Measurements from ENCODE around the gene PSME1.

Gene PSME1

DNA sequence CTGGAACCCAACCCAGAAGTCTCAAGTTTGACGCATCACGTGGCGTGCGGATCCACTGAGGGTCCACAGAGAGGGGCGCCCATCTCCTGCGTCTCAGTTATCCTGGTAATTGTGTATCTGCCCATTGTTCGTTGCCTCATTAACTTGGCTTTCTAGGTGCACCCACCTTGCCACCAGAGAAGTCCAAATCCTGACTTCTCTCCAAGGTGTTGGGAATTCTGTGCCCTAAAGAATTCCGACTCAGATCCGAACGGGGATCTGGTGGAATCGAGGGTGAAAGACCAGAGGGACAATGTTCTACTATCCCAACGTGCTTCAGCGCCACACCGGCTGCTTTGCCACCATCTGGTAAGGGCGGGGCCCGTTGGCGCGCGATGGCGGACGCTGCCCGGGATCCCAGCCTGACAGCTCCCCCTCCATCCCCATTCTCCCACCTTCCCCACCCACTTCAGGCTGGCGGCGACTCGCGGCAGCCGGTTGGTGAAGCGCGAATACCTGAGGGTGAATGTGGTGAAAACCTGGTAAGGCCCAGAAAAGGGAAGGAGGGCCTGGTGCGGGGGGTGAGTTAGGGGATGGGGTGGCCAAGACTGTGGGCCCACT is 36.4 kb downstream of the PSME1 start:
- DNase-seq (ENCODE audit: low read depth in 1 of 2, low spot score in 1 of 2): no peak
- TF ChIP-seq SPI1 (IDR thresholded peaks at IDR 0.05; ENCODE audit: borderline replicate concordance, low read depth) (no peak), GABPA (IDR thresholded peaks at IDR 0.05; ENCODE audit: low read depth) (no peak), POLR2AphosphoS5 (IDR thresholded peaks at IDR 0.05; ENCODE audit: low read depth) (no peak), REST (IDR thresholded peaks at IDR 0.05; ENCODE audit: insufficient replicate concordance, low read depth) (no peak)
- TF ChIP-seq, protein P1, sequence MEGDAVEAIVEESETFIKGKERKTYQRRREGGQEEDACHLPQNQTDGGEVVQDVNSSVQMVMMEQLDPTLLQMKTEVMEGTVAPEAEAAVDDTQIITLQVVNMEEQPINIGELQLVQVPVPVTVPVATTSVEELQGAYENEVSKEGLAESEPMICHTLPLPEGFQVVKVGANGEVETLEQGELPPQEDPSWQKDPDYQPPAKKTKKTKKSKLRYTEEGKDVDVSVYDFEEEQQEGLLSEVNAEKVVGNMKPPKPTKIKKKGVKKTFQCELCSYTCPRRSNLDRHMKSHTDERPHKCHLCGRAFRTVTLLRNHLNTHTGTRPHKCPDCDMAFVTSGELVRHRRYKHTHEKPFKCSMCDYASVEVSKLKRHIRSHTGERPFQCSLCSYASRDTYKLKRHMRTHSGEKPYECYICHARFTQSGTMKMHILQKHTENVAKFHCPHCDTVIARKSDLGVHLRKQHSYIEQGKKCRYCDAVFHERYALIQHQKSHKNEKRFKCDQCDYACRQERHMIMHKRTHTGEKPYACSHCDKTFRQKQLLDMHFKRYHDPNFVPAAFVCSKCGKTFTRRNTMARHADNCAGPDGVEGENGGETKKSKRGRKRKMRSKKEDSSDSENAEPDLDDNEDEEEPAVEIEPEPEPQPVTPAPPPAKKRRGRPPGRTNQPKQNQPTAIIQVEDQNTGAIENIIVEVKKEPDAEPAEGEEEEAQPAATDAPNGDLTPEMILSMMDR (IDR thresholded peaks at IDR 0.05; ENCODE audit: insufficient read depth, low read length): no peak
- H3K4me3 ChIP-seq (replicated peaks; ENCODE audit: insufficient read depth, low read length): no peak overlapping the region
- no peaks in the 10 kb centered on the region for H3K27me3 ChIP-seq (ENCODE audit: insufficient read depth, poor library complexity, severe bottlenecking)
- no peak overlapping the region for H3K27ac ChIP-seq (replicated peaks)

GRCh38 chr14:24172871-24173281 is 36.9 kb downstream of the PSME1 start:
- H3K27ac ChIP-seq (replicated peaks): no peak overlapping the region
- TF ChIP-seq, protein P1 (IDR thresholded peaks at IDR 0.05; ENCODE audit: insufficient read depth, low read length): no peak
- TF ChIP-seq SPI1 (IDR thresholded peaks at IDR 0.05; ENCODE audit: borderline replicate concordance, low read depth) (no peak), POLR2AphosphoS5 (IDR thresholded peaks at IDR 0.05; ENCODE audit: low read depth) (no peak), REST (IDR thresholded peaks at IDR 0.05; ENCODE audit: insufficient replicate concordance, low read depth) (no peak), GABPA (IDR thresholded peaks at IDR 0.05; ENCODE audit: low read depth) (no peak)
- no peak for DNase-seq (ENCODE audit: low read depth in 1 of 2, low spot score in 1 of 2)
- no peak overlapping the region for H3K4me3 ChIP-seq (replicated peaks; ENCODE audit: insufficient read depth, low read length)
- H3K27me3 ChIP-seq (ENCODE audit: insufficient read depth, poor library complexity, severe bottlenecking): no peaks in the 10 kb centered on the region

DNA sequence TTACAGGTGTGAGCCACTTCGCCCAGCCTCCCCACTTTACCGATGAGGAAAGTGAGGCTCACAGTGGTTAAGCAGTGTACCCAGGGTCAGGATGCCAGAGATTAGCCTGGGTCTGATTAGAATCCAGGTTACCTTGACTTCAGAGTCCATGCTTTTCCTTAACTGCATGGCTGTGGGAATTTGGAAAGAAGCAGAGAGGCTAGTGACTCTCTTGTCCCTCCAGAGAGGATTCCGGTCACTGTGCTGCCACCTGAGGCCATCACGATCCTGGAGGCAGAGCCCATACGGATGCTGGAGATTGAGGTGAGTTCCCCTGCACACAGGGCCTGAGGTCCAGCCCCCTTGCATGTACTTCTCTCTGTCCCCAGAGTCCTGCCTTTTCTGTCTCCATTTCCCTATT is 40.6 kb downstream of the PSME1 start:
- H3K27me3 ChIP-seq (ENCODE audit: insufficient read depth, poor library complexity, severe bottlenecking): no peaks in the 10 kb centered on the region
- H3K4me3 ChIP-seq (replicated peaks; ENCODE audit: insufficient read depth, low read length): no peak overlapping the region
- H3K27ac ChIP-seq (replicated peaks): no peak overlapping the region
- TF ChIP-seq GABPA (IDR thresholded peaks at IDR 0.05; ENCODE audit: low read depth): no peak
- TF ChIP-seq SPI1 (IDR thresholded peaks at IDR 0.05; ENCODE audit: borderline replicate concordance, low read depth): no peak
- TF ChIP-seq, protein P1 (IDR thresholded peaks at IDR 0.05; ENCODE audit: insufficient read depth, low read length): no peak
- no peak for TF ChIP-seq POLR2AphosphoS5 (IDR thresholded peaks at IDR 0.05; ENCODE audit: low read depth)
- no peak for TF ChIP-seq REST (IDR thresholded peaks at IDR 0.05; ENCODE audit: insufficient replicate concordance, low read depth)
- no peak for DNase-seq (ENCODE audit: low read depth in 1 of 2, low spot score in 1 of 2)
